HEK293T (cell line): Measurements from ENCODE around the gene BICDL1.

Source experiments
- CTCF ChIA-PET: fragments of 350-600 bp; formaldehyde crosslinking; extraction: SDS; loops from one replicate; lab custom pipeline; 2021; ENCODE audit warnings: antibody characterized with exemption, inconsistent platforms; lab: Yijun Ruan, JAX
- POLR2A ChIA-PET: fragments of 350-600 bp; formaldehyde crosslinking; extraction: SDS; loops from one replicate; lab custom pipeline; 2020; ENCODE audit warnings: antibody characterized with exemption, inconsistent platforms; lab: Yijun Ruan, JAX
- DNase-seq: peaks from one replicate; pipeline ENCODE4 v3.0.0; 2012; ENCODE audit warnings: mixed read lengths; ENCODE audit errors: extremely low spot score
- ARNT ChIP-seq: fragments of 450-650 bp; IDR thresholded peaks from 2 replicates; pipeline ENCODE4 v1.6.1; 2017; ENCODE audit warnings: mild to moderate bottlenecking
- BHLHE40 ChIP-seq: fragments of 450-650 bp; IDR thresholded peaks from 2 replicates; pipeline ENCODE4 v1.6.1; 2016; ENCODE audit warnings: mild to moderate bottlenecking, moderate library complexity, borderline replicate concordance
- CTBP1 ChIP-seq: fragments of 450-650 bp; IDR thresholded peaks from 2 replicates; pipeline ENCODE4 v1.6.1; 2016; ENCODE audit warnings: borderline replicate concordance
- ELF4 ChIP-seq: fragments of 450-650 bp; IDR thresholded peaks from 2 replicates; pipeline ENCODE4 v1.6.1; 2017; ENCODE audit warnings: antibody characterized with exemption
- FOXA1 ChIP-seq: fragments of 450-650 bp; IDR thresholded peaks from 2 replicates; pipeline ENCODE4 v1.6.1; 2016; ENCODE audit warnings: mild to moderate bottlenecking
- FOXK2 ChIP-seq: fragments of 450-650 bp; IDR thresholded peaks from 2 replicates; pipeline ENCODE4 v1.6.1; 2016; ENCODE audit warnings: mild to moderate bottlenecking
- FOXM1 ChIP-seq: fragments of 450-650 bp; IDR thresholded peaks from 2 replicates; pipeline ENCODE4 v1.6.1; 2017; ENCODE audit warnings: mild to moderate bottlenecking, borderline replicate concordance
- HDGF ChIP-seq: fragments of 450-650 bp; IDR thresholded peaks from 2 replicates; pipeline ENCODE4 v1.6.1; 2017; ENCODE audit warnings: antibody characterized with exemption, borderline replicate concordance
- L3MBTL2 ChIP-seq: fragments of 450-650 bp; conservative IDR thresholded peaks from 2 replicates; pipeline ENCODE4 v1.6.1; 2016; ENCODE audit warnings: mild to moderate bottlenecking
- LEF1 ChIP-seq: fragments of 450-650 bp; IDR thresholded peaks from 2 replicates; pipeline ENCODE4 v1.6.1; 2017; ENCODE audit warnings: mild to moderate bottlenecking, borderline replicate concordance
- NFRKB ChIP-seq: fragments of 450-650 bp; IDR thresholded peaks from 2 replicates; pipeline ENCODE4 v1.6.1; 2016; ENCODE audit warnings: mild to moderate bottlenecking, moderate library complexity
- SP1 ChIP-seq: fragments of 450-650 bp; IDR thresholded peaks from 2 replicates; pipeline ENCODE4 v1.6.1; 2017
- SUZ12 ChIP-seq: fragments of 450-650 bp; IDR thresholded peaks from 2 replicates; pipeline ENCODE4 v1.6.1; 2016; ENCODE audit warnings: mild to moderate bottlenecking
- TARDBP ChIP-seq: fragments of 450-650 bp; IDR thresholded peaks from 2 replicates; pipeline ENCODE4 v1.6.1; 2016
- ZNF384 ChIP-seq: fragments of 450-650 bp; IDR thresholded peaks from 2 replicates; pipeline ENCODE4 v1.6.1; 2016
- TF ChIP-seq, protein P1 (sequence below): fragments of 450-650 bp; IDR thresholded peaks from 2 replicates; pipeline ENCODE4 v1.6.1; 2016

Gene BICDL1

DNA sequence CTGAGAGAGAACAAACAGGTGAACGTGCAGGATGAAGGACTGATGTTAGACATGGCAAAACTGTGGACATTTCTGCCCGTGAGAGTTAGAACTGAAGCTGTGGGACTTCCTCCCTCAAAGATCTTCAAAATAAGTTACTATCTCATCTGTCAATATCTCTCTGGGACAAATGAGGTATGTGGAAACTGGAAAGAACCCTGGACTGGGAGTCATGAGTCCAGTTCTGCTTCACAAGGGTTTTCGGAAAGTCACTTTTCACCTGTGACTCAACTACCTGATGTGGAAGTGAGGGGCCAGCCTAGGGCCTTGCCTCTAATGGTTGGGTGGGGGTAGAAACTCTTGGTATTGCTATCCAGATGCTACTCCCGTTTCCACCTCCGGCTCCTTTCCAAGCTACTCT, 80.2 kb downstream of the BICDL1 start:
- ChIA-PET POLR2A (interaction anchor here (0.7 to 1.3 kb wide), 2 partner anchors 20 to 132 kb away, joined by 3 read pairs; no protein-coding TSS in a partner anchor), CTCF (no interaction called here)
- DNase-seq: no peak
- TF ChIP-seq NFRKB (no peak), ARNT (no peak), TARDBP (no peak), L3MBTL2 (no peak), FOXA1 (no peak), FOXK2 (no peak), CTBP1 (no peak), SP1 (no peak), ZNF384 (no peak), SUZ12 (no peak), LEF1 (no peak), ELF4 (no peak), FOXM1 (no peak), BHLHE40 (no peak)

DNA sequence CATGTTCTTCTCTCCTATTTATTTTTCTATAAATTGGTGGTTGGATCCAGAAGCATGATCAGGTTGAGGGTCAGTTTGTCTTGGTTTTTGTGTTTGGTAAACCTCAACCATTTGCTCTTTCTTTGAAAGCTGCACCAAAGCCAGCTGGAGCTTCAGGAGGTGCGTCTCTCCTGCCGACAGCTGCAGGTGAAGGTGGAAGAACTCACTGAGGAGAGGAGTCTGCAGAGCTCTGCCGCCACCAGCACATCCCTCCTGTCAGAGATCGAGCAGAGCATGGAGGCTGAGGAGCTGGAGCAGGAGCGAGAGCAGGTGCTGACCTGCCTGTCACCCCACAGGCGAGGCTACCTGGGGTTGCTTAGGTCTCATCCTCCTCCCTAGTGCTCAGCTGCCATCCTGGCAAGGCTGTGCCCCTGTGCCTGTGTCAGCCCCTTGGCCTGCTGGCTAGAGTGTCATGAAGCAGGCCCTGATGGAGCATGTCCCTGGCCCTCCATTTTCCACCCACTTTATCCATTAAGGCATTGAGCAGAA, 82.5 kb downstream of the BICDL1 start:
- TF ChIP-seq L3MBTL2 (no peak), SUZ12 (no peak), FOXK2 (no peak), ARNT (no peak), FOXM1 (no peak), CTBP1 (no peak), NFRKB (no peak), LEF1 (no peak), TARDBP (no peak)
- TF ChIP-seq, protein P1, sequence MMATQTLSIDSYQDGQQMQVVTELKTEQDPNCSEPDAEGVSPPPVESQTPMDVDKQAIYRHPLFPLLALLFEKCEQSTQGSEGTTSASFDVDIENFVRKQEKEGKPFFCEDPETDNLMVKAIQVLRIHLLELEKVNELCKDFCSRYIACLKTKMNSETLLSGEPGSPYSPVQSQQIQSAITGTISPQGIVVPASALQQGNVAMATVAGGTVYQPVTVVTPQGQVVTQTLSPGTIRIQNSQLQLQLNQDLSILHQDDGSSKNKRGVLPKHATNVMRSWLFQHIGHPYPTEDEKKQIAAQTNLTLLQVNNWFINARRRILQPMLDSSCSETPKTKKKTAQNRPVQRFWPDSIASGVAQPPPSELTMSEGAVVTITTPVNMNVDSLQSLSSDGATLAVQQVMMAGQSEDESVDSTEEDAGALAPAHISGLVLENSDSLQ: no peak
- POLR2A ChIA-PET: no interaction called here
- CTCF ChIA-PET: no interaction called here
- no peak for DNase-seq

DNA sequence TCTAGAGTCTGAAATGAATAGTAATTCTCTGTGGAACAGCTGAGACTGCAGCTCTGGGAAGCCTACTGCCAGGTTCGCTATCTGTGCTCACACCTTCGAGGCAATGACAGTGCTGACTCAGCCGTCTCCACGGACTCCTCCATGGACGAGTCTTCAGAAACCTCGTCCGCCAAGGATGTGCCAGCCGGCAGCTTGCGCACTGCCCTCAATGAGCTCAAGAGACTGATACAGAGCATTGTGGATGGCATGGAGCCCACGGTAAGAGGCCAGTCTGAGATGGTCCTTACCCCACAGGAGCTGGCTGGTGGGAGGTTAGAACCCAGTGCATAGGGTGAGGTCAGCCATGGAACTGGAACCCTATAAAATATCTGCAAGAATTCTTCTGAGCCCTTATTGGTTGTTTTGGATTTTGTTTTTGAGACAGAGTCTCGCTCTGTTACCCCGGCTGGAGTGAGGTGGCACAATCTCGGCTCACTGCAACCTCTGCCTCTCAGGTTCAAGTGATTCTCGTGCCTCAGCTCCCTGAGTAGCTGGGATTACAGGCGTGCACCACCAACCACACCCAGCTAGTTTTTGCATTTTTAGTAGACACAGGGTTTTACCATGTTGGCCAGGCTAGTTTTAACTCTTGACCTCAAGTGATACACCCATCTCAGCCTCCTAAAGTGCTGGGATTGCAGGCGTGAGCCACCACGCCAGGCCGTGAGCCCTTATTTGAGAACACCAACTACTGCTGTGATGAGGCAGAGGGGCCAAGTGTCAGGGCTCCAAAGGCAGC, 83.6 kb downstream of the BICDL1 start:
- TF ChIP-seq FOXM1 (no peak), ZNF384 (no peak), HDGF (no peak), L3MBTL2 (no peak), LEF1 (no peak), CTBP1 (no peak), ELF4 (no peak), TARDBP (no peak), BHLHE40 (no peak), NFRKB (no peak), FOXA1 (no peak), SUZ12 (no peak), SP1 (no peak)
- DNase-seq: no peak
- ChIA-PET POLR2A (interaction anchor here (0.7 kb wide), 1 partner anchor 9 kb away, joined by 3 read pairs; no protein-coding TSS in a partner anchor), CTCF (no interaction called here)

DNA sequence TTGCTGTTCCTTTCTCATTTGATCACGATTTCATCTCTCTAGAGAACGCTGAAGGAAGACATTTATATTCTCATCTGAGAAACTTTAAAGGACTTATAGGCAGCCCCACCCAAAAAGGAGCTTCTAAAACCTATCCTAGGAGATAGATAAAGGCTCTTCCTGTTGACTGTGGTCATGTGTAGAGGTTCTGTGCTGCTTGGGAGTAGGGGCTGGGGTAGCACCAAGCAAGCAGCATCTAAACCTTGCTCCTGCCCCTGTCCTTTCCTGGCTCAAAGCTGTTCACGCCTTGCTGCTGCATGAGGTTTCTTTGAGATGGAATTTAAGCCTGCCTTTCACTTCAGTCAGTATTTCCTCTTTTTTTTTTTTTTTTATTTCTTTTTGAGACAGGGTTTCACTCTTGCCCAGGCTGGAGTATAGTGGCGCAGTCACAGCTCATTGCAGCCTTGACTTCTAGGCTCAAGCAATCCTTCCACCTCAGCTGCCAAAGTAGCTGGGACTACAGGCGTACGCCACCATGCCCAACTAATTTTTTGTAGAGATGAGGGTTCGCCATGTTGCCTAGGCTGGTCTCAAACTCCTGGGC, 86.1 kb downstream of the BICDL1 start:
- DNase-seq: no peak
- ChIA-PET POLR2A (no interaction called here), CTCF (no interaction called here)
- TF ChIP-seq L3MBTL2: no peak
- no peak for TF ChIP-seq FOXA1
- TF ChIP-seq ZNF384: no peak
- no peak for TF ChIP-seq FOXK2
- no peak for TF ChIP-seq TARDBP
- no peak for TF ChIP-seq BHLHE40
- TF ChIP-seq FOXM1: no peak

DNA sequence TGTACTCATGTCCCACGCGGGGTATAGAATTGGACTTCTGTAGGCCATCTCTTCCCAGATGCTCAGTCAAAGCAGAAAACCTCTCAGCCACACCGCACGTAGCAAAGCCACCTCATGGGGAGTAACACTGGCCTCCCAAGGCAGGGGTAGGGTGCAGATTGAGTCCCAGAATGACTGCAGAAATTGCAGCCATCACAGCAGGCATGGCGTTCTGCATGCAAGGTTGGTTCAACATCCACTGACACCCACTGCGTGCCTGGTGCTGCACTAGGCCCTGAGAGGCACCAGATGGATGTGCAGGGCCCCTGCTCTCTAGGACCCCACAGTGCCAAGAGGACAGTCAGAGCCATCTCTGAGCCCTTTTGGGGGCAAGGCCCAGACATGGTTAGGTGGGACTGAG, 87.6 kb downstream of the BICDL1 start:
- DNase-seq: no peak
- ChIA-PET POLR2A (no interaction called here), CTCF (no interaction called here)
- TF ChIP-seq ARNT (no peak), L3MBTL2 (no peak), NFRKB (no peak), LEF1 (no peak), BHLHE40 (no peak), HDGF (no peak), ZNF384 (no peak), TARDBP (no peak), ELF4 (no peak), SUZ12 (no peak), FOXM1 (no peak), CTBP1 (no peak), FOXA1 (no peak), FOXK2 (no peak), SP1 (no peak)
- TF ChIP-seq, protein P1: no peak

DNA sequence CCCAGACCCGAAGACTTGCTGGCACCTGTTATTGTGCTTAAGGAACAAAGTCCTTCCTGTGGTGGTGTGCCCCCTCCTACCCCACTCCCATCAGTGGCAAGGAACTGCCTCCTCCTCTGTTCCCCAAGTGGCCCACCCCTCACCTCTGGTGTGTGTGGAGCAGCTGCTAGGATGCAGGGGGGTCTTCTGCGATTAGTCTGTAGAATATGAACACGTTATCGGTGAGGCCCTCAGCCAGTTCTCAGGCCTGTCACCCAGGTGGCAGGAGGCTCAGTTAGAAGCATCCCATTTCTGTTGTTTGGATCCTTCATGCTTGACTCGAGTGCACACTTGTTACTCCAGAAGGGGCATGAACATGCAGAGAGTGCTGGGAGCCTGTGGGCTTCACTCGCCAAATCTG, 88.2 kb downstream of the BICDL1 start:
- POLR2A ChIA-PET: interaction anchor here (1.0 kb wide), 1 partner anchor 124 kb away, joined by 3 read pairs; the partner anchor contains the start of gene RPLP0
- TF ChIP-seq L3MBTL2 (no peak), TARDBP (no peak), SUZ12 (no peak), FOXM1 (no peak), LEF1 (no peak), BHLHE40 (no peak), ZNF384 (no peak), SP1 (no peak), CTBP1 (no peak), NFRKB (no peak), ELF4 (no peak)
- TF ChIP-seq, protein P1: no peak
- CTCF ChIA-PET: no interaction called here
- no peak for DNase-seq
